Measurements from ENCODE around the gene FFAR1.
"Not testable (repeated sequence)": the region's sequence is repeated elsewhere in the genome, so short reads cannot be mapped to it uniquely, and the experiment has no call there.

The FFAR1 gene

DNA sequence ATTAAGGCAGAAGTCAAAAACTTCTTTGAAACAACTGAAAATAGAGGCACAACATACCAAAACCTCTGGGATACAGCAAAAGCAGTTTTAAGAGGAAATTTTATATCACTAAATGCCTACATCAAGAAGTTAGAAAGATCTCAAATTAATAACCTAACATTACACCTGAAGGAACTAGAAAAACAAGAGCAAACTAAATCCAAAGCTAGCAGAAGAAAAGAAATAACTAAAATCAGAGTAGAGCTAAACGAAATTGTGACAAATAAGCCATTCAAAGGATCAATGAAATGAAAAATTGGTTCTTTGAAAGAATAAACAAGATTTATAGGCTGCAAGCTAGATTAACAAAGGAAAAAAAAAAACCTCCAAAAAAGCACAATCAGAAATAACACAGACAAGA lies 20.7 kb downstream of the FFAR1 start:
- no peaks in the 10 kb centered on the region for H3K27me3 ChIP-seq (ENCODE audit: low read depth, low read length)
- no peaks in the 10 kb centered on the region for H3K4me1 ChIP-seq (ENCODE audit: control insufficient read depth in 1 of 2, insufficient read depth in 2 of 2, low read length in 2 of 2)
- no peaks in the 10 kb centered on the region for H3K36me3 ChIP-seq (ENCODE audit: control insufficient read depth in 1 of 2, insufficient read depth in 2 of 2, low read length in 2 of 2)
- no peak overlapping the region for H3K27ac ChIP-seq (ENCODE audit: low read length)
- no peak overlapping the region for H3K4me3 ChIP-seq (ENCODE audit: low read depth in 1 of 2, low read length in 2 of 2)
- no peaks in the 10 kb centered on the region for H3K9me3 ChIP-seq (ENCODE audit: control insufficient read depth in 1 of 2, low read length in 2 of 2)

DNA sequence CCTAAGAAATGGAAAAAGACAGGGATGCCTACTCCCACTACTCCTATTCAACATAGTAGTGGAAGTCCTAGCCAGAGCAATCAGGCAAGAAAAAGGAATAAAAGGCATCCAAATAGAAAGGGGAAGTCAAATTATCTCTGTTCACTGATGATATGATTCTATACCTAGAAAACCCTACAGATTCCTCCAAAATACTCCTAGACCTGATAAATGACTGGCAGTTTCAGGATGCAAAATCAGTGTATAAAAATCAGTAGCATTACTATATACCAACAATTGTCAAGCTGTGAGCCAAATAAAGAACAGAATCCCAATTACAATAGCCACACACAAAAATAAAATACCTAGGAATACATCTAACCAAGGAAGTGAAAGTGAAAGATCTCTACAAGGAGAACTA lies 21.8 kb downstream of the FFAR1 start:
- H3K36me3 ChIP-seq (ENCODE audit: control insufficient read depth in 1 of 2, insufficient read depth in 2 of 2, low read length in 2 of 2) = no peaks in the 10 kb centered on the region
- no peak overlapping the region for H3K4me3 ChIP-seq (ENCODE audit: low read depth in 1 of 2, low read length in 2 of 2)
- H3K27ac ChIP-seq (ENCODE audit: low read length) = no peak overlapping the region
- no peaks in the 10 kb centered on the region for H3K27me3 ChIP-seq (ENCODE audit: low read depth, low read length)
- no peaks in the 10 kb centered on the region for H3K4me1 ChIP-seq (ENCODE audit: control insufficient read depth in 1 of 2, insufficient read depth in 2 of 2, low read length in 2 of 2)
- H3K9me3 ChIP-seq (ENCODE audit: control insufficient read depth in 1 of 2, low read length in 2 of 2) = no peaks in the 10 kb centered on the region

DNA sequence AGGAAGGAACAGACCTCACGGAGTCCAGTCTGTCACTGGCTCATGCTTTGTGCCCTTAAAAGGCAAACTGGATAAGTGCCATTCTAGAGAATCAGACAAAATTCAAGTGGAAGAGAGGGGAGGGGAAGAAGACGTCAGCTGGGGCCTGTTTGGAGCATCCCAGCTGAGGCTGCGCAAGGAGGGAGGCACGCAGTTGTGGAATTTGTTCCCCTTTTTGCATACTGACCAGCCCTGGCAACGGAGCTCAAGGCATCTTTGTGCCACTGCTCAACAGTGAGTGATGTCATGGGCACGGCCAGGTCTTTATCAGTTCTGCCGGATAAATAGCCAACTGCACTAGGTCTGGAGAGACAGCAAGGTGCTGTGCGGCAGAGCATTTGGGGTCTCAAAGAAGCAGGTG lies 23.0 kb downstream of the FFAR1 start, which contains the start of gene GPR42:
Gene GPR42, plus strand, starts transcription at position 347 of the 400 bp plus-strand sequence. CDS start 292 bp downstream, outside the sequence.
- Histone ChIP-seq H3K27me3 (ENCODE audit: low read depth, low read length) (no peaks in the 10 kb centered on the region), H3K4me1 (ENCODE audit: control insufficient read depth in 1 of 2, insufficient read depth in 2 of 2, low read length in 2 of 2) (no peaks in the 10 kb centered on the region), H3K4me3 (ENCODE audit: low read depth in 1 of 2, low read length in 2 of 2) (no peak within 1 kb of the TSS), H3K9me3 (ENCODE audit: control insufficient read depth in 1 of 2, low read length in 2 of 2) (no peaks in the 10 kb centered on the region), H3K36me3 (ENCODE audit: control insufficient read depth in 1 of 2, insufficient read depth in 2 of 2, low read length in 2 of 2) (no peaks in the 10 kb centered on the region), H3K27ac (ENCODE audit: low read length) (no peak within 1 kb of the TSS)

DNA sequence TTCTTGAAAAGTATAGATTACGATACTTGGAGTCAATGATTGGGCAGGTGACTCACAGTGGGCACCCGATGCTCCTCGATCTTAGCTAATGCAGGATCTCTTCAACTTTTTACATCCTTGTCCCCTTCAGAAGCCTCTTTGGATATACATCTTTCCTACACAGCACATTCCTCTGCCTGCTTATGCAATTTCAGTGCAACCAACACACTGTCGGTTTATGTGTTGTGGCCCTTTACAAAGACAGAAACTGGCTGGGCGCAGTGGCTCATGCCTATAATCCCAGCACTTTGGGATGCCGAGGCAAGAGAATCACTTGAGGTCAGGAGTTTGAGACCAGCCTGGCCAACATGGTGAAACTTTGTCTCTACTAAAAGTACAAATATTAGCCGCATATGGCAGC lies 25.8 kb downstream of the FFAR1 start:
- Histone ChIP-seq H3K4me3 (ENCODE audit: low read depth in 1 of 2, low read length in 2 of 2) (no peak overlapping the region), H3K36me3 (ENCODE audit: control insufficient read depth in 1 of 2, insufficient read depth in 2 of 2, low read length in 2 of 2) (no peaks in the 10 kb centered on the region)

DNA sequence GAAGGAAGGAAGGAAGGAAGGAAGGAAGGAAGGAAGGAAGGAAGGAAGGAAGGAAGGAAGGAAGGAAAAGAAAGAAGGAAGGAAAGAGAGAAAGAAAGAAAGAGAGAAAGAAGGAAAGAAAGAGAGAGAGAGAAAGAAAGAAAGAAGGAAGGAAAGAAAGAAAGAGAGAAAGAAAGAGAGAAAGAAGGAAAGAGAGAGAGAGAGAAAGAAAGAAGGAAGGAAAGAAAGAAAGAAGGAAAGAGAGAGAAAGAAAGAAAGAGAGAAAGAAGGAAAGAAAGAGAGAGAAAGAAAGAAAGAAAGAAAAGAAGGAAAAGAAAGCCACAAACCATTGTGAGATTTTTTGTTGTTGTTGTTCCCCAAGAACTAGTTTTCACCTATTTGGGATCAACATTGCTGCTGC lies 26.3 kb downstream of the FFAR1 start:
- H3K27ac ChIP-seq (ENCODE audit: low read length); H3K36me3 ChIP-seq (ENCODE audit: control insufficient read depth in 1 of 2, insufficient read depth in 2 of 2, low read length in 2 of 2); H3K4me3 ChIP-seq (ENCODE audit: low read depth in 1 of 2, low read length in 2 of 2); H3K27me3 ChIP-seq (ENCODE audit: low read depth, low read length); H3K4me1 ChIP-seq (ENCODE audit: control insufficient read depth in 1 of 2, insufficient read depth in 2 of 2, low read length in 2 of 2); H3K9me3 ChIP-seq (ENCODE audit: control insufficient read depth in 1 of 2, low read length in 2 of 2): not testable (repeated sequence)

More for the DNA sequence above, 25.8 kb downstream of the FFAR1 start:
- Histone ChIP-seq H3K4me1 (ENCODE audit: control insufficient read depth in 1 of 2, insufficient read depth in 2 of 2, low read length in 2 of 2) (no peaks in the 10 kb centered on the region), H3K27ac (ENCODE audit: low read length) (no peak overlapping the region), H3K27me3 (ENCODE audit: low read depth, low read length) (no peaks in the 10 kb centered on the region), H3K9me3 (ENCODE audit: control insufficient read depth in 1 of 2, low read length in 2 of 2) (no peaks in the 10 kb centered on the region)

DNA sequence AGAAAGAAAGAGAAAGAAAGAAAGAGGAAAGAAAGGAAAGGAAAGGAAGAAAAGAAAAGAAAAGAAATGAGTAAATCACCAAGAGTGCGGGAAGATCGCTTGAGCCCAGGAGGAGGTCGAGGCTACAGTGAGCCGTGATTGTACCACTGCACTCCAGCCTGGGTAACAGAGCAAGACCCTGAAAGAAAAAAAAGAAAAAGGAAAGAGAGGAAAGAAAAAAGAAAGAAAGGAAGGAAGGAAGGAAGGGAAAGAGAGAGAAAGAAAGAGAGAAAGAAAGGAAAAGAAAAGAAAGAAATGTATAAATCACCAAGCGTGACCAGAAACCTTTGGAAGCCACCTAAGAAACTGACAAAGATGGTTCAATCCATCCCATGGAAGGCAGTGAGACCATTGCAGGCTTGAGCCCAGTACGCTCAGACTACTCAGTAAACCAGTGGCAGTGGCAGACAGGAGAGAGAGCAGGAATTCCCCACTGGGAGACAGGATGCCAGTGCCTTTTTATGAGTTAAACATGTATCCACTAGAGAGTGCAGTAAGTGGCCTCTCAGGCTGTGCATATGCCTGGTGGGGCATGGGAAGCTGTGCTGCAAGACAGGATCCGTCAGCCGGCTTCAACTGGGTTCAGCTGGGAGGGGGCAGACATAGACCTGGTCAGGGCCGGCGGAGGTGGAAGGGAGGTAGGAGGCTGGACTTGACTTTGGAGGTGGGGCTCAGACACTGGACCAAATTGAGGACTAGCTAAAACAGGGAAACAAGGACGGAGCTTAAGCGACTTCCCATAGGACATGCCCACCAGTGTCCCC lies 28.0 kb downstream of the FFAR1 start:
- Histone ChIP-seq H3K36me3 (ENCODE audit: control insufficient read depth in 1 of 2, insufficient read depth in 2 of 2, low read length in 2 of 2) (no peaks in the 10 kb centered on the region), H3K27ac (ENCODE audit: low read length) (no peak overlapping the region), H3K4me3 (ENCODE audit: low read depth in 1 of 2, low read length in 2 of 2) (no peak overlapping the region), H3K9me3 (ENCODE audit: control insufficient read depth in 1 of 2, low read length in 2 of 2) (no peaks in the 10 kb centered on the region), H3K4me1 (ENCODE audit: control insufficient read depth in 1 of 2, insufficient read depth in 2 of 2, low read length in 2 of 2) (peaks cover 0 to 7% of the 10 kb centered on the region in 2 donors), H3K27me3 (ENCODE audit: low read depth, low read length) (no peaks in the 10 kb centered on the region)

DNA sequence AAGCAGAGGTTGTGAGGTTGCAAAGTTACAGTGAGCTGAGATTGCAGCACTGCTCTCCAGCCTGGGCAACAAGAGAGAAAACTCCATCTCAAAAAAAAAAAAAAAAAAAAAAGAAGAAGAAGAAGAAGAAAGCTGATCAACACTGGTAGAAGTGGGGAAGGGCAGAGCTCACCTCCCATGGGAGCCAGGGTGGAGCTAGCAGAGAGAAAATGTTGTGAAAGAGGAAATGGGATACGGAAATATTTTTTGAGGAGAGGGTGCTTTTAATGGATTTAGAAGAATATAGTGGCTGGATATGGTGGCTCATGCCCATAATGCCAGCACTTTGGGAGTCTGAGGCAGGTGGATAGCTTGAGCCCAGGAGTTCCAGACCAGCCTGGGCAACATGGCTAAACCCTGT lies 30.0 kb downstream of the FFAR1 start:
- H3K36me3 ChIP-seq (ENCODE audit: control insufficient read depth in 1 of 2, insufficient read depth in 2 of 2, low read length in 2 of 2) = no peaks in the 10 kb centered on the region
- no peaks in the 10 kb centered on the region for H3K27me3 ChIP-seq (ENCODE audit: low read depth, low read length)
- H3K9me3 ChIP-seq (ENCODE audit: control insufficient read depth in 1 of 2, low read length in 2 of 2) = no peaks in the 10 kb centered on the region
- H3K4me1 ChIP-seq (ENCODE audit: control insufficient read depth in 1 of 2, insufficient read depth in 2 of 2, low read length in 2 of 2) = peaks cover 0 to 12% of the 10 kb centered on the region in 2 donors
- no peak overlapping the region for H3K4me3 ChIP-seq (ENCODE audit: low read depth in 1 of 2, low read length in 2 of 2)
- no peak overlapping the region for H3K27ac ChIP-seq (ENCODE audit: low read length)

DNA sequence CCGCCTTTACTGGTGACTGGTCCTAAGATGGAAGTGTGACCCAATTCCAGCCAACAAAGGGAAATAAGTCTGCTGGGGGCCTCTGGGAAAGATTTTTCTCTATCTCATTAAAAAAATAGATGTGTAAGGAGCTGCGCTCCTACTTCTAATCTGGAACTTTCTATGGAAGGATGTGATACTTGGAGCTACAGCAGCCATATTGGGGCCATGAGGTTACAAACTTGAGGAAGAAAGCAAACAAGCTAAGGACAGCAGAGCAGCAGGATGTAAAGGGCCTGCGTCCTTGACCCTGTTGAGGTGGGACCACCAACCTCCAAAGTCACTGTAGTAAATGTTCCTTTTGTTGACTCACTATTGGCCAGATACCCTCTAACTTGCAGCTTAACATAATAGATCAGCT lies 30.7 kb downstream of the FFAR1 start:
- peaks cover 0 to 12% of the 10 kb centered on the region in 2 donors for H3K4me1 ChIP-seq (ENCODE audit: control insufficient read depth in 1 of 2, insufficient read depth in 2 of 2, low read length in 2 of 2)
- no peaks in the 10 kb centered on the region for H3K9me3 ChIP-seq (ENCODE audit: control insufficient read depth in 1 of 2, low read length in 2 of 2)
- H3K27me3 ChIP-seq (ENCODE audit: low read depth, low read length) = no peaks in the 10 kb centered on the region
- H3K36me3 ChIP-seq (ENCODE audit: control insufficient read depth in 1 of 2, insufficient read depth in 2 of 2, low read length in 2 of 2) = no peaks in the 10 kb centered on the region
- H3K27ac ChIP-seq (ENCODE audit: low read length) = no peak overlapping the region
- H3K4me3 ChIP-seq (ENCODE audit: low read depth in 1 of 2, low read length in 2 of 2) = no peak overlapping the region

DNA sequence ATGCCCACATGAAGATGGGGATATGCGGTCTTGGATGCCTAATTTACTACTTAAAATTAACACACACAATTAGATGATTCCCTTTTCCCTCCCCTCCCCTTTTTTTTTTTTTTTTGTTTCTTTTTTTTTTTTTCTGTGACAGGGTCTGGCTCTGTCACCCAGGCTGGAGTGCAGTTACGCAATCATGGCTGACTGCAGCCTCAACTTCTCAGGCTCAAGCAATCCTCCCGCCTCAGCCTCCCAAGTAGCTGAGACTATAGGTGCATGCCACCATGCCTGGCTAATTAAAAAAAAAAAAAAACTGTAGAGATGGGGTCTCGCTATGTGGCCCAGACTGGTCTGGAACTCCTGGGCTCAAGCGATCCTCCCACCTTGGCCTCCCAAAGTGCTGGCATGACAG lies 31.8 kb downstream of the FFAR1 start:
- not testable (repeated sequence) for H3K9me3 ChIP-seq (ENCODE audit: control insufficient read depth in 1 of 2, low read length in 2 of 2); H3K4me3 ChIP-seq (ENCODE audit: low read depth in 1 of 2, low read length in 2 of 2); H3K27me3 ChIP-seq (ENCODE audit: low read depth, low read length); H3K36me3 ChIP-seq (ENCODE audit: control insufficient read depth in 1 of 2, insufficient read depth in 2 of 2, low read length in 2 of 2); H3K27ac ChIP-seq (ENCODE audit: low read length)
- H3K4me1 ChIP-seq (ENCODE audit: control insufficient read depth in 1 of 2, insufficient read depth in 2 of 2, low read length in 2 of 2) = peaks cover 0 to 12% of the 10 kb centered on the region in 2 donors

DNA sequence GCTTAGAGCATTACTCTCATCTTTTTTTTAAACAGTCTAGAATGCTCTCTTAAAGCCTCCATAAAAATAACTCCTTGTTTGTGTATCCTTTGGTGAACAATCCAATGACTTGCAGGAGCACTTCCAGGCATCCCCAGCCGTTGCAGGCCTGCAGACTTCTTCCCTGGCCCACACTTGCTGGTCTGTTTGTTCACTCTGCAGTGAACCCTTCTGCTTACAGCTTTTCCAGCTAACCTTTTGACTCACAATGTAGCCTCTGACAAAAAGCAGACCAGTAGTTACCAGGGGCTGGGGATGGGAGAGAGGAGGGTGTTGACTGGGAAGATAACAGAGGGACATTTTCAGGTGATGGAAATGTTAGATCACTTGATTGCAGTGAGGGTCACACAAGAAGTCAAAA lies 32.3 kb downstream of the FFAR1 start:
- Histone ChIP-seq H3K4me1 (ENCODE audit: control insufficient read depth in 1 of 2, insufficient read depth in 2 of 2, low read length in 2 of 2) (peaks cover 0 to 12% of the 10 kb centered on the region in 2 donors), H3K4me3 (ENCODE audit: low read depth in 1 of 2, low read length in 2 of 2) (no peak overlapping the region), H3K36me3 (ENCODE audit: control insufficient read depth in 1 of 2, insufficient read depth in 2 of 2, low read length in 2 of 2) (no peaks in the 10 kb centered on the region), H3K9me3 (ENCODE audit: control insufficient read depth in 1 of 2, low read length in 2 of 2) (no peaks in the 10 kb centered on the region), H3K27me3 (ENCODE audit: low read depth, low read length) (no peaks in the 10 kb centered on the region), H3K27ac (ENCODE audit: low read length) (no peak overlapping the region)

DNA sequence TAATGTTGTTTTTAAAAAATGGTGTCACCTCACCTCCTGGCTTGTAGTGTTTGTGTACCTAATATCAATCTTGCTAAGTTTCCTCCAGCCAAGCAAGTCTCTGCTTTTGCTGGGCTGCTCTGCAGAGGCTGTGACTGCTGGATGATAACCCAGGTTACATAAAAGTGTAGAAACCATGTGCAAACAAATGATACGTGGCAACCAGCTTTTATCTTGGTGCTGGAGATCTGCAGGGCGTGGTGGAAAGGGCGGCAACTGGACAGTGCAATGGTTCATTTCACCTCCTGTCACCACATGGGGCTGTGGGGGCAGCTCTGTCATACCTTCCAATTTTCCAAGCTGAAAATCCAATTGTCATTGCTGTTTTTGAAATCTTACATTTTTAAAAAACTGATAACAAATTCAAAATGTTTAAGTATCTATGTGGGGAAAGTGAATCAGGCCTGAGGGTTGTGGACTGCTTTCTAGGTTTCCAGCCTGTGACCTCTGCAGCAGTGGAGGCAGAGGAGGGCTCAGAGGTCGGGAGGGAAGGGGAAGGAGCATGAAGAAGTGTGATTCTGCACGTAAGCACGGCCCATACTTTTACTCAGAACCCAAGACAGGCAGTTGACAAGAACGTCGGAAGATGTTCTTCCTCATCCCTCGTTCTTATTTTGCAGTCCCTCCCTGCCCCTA lies 32.9 kb downstream of the FFAR1 start:
- peaks cover 0 to 12% of the 10 kb centered on the region in 2 donors for H3K4me1 ChIP-seq (ENCODE audit: control insufficient read depth in 1 of 2, insufficient read depth in 2 of 2, low read length in 2 of 2)
- no peak overlapping the region for H3K27ac ChIP-seq (ENCODE audit: low read length)

More for the DNA sequence above, 32.9 kb downstream of the FFAR1 start:
- Histone ChIP-seq H3K36me3 (ENCODE audit: control insufficient read depth in 1 of 2, insufficient read depth in 2 of 2, low read length in 2 of 2) (no peaks in the 10 kb centered on the region), H3K27me3 (ENCODE audit: low read depth, low read length) (no peaks in the 10 kb centered on the region), H3K4me3 (ENCODE audit: low read depth in 1 of 2, low read length in 2 of 2) (no peak overlapping the region), H3K9me3 (ENCODE audit: control insufficient read depth in 1 of 2, low read length in 2 of 2) (no peaks in the 10 kb centered on the region)

Data from muscle layer of duodenum (tissue), 2 donors.